Endodermal cell (in vitro differentiated cells): Measurements from ENCODE around the gene ADAMTS7. TPM values are rescaled to one million over a fixed set of nuclear protein-coding genes. Genes with fewer than 3 reads are reported as not detected.
A peak's percentile ranks its signal among the peaks of the same experiment; 100 is the strongest.

Experiments
- DNase-seq: peaks from one replicate; pipeline ENCODE4 v3.0.0-alpha.2; 2017
- H3K27ac ChIP-seq: 2 replicates; pipeline ENCODE4 v1.5.1; 2013; ENCODE audit warnings: mild to moderate bottlenecking, low read depth, low read length, moderate library complexity
- H3K27me3 ChIP-seq: 2 replicates; pipeline ENCODE4 v1.6.1; 2013; ENCODE audit warnings: mild to moderate bottlenecking, low read length, moderate library complexity; ENCODE audit not compliant: insufficient read depth, control insufficient read depth, poor library complexity, severe bottlenecking
- H3K36me3 ChIP-seq: 2 replicates; pipeline ENCODE4 v1.7.0; 2013; ENCODE audit warnings: mild to moderate bottlenecking, low read length, moderate library complexity; ENCODE audit not compliant: control insufficient read depth, insufficient read depth
- H3K4me1 ChIP-seq: one replicate; pipeline ENCODE4 v1.7.0; 2013; ENCODE audit warnings: low read length; ENCODE audit not compliant: control insufficient read depth, insufficient read depth
- H3K4me3 ChIP-seq: 2 replicates; pipeline ENCODE4 v1.5.1; 2013; ENCODE audit warnings: mild to moderate bottlenecking, low read length, moderate library complexity
- H3K9ac ChIP-seq: 2 replicates; pipeline ENCODE4 v1.6.1; 2013; ENCODE audit warnings: mild to moderate bottlenecking, low read length, moderate library complexity; ENCODE audit not compliant: poor library complexity, severe bottlenecking; ENCODE audit errors: extremely low read depth
- H3K9me3 ChIP-seq: 2 replicates; pipeline ENCODE4 v1.6.1; 2013; ENCODE audit warnings: mild to moderate bottlenecking, low read length, moderate library complexity; ENCODE audit not compliant: control insufficient read depth
- H3K27ac Mint-ChIP-seq: 2 replicates; pipeline ENCODE4 v1.8.0; 2020; ENCODE audit warnings: mixed read lengths
- H3K27me3 Mint-ChIP-seq: 2 replicates; pipeline ENCODE4 v1.8.0; 2021; ENCODE audit warnings: mild to moderate bottlenecking, mixed read lengths; ENCODE audit not compliant: insufficient read depth
- H3K36me3 Mint-ChIP-seq: 2 replicates; pipeline ENCODE4 v1.8.0; 2020; ENCODE audit warnings: low read depth, mixed read lengths
- H3K4me1 Mint-ChIP-seq: 2 replicates; pipeline ENCODE4 v1.8.0; 2020; ENCODE audit warnings: mixed read lengths
- H3K4me3 Mint-ChIP-seq: 2 replicates; pipeline ENCODE4 v1.8.0; 2020; ENCODE audit warnings: mild to moderate bottlenecking, moderate library complexity, mixed read lengths
- H3K9me3 Mint-ChIP-seq: 2 replicates; pipeline ENCODE4 v1.8.0; 2020; ENCODE audit warnings: mild to moderate bottlenecking, mixed read lengths
- CTCF ChIP-seq: fragments of 200-600 bp; sonication (generic); conservative IDR thresholded peaks from 2 replicates; pipeline ENCODE4 v1.5.0; 2021; ENCODE audit warnings: antibody characterized with exemption, mild to moderate bottlenecking
- WGBS, 2 experiments: methylation state at CpG; one replicate each; pipeline versions ENCODE4 v1.1.5 to v1.1.7; 2013; ENCODE audit warnings: missing lambda C conversion rate in 2 of 2, mixed read lengths in 1 of 2; ENCODE audit not compliant: insufficient coverage in 1 of 2, insufficient read length in 1 of 2; 5-methylcytosine and 5-hydroxymethylcytosine counted together
- total RNA-seq, 2 donors: library from RNA; stranded (reverse); fragmentation: NEBNext Ultra II Directional in 1 of 2; extraction: Animal tissue kit (Norgen Biotek cat#: 25700) in 1 of 2; gene quantifications; 2 replicates in 1 of 2; 3 replicates in 1 of 2; pipeline ENCODE4 v1.2.1, GENCODE V29; 2021

The ADAMTS7 gene
- total RNA-seq, 2 donors from 2014 or later, result 55.8 to 67.1 TPM

DNA sequence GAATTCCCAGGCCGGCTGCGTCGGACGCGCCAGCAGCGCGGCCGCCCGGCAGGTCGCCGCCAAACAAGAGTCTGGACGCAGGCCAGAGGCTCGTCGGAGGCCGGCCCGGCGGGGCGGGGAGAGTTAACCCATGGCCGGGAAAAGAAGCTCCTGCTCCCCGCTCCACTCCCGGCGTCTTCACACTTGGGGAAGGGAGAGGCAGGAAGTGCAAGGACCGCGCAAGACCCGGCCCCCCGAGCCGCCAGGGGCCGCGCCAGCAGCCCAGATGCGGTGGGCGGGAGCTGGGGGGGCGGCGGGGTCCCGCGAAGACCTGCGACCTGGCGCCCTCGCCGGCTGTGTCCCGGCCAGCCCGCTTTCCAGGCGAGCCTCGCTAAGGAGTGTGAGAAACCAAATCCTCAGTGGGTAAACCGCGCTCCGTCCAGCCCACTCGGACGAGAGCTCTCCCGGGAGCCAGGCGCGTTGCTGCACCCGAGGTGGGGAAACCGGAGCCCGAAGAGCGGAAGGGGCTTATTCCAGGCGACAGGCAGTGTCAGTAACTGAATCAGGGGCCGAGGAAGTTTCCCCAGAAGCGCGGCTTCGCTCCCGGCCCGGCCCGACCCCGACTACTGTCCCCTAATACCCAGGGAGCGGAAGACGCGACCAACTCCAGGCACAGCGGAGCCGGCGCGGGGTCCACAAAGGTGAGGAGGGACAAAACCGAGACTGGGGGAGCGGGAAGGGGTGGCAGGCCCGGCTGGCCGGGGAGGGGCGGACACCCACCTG, 721 bp downstream of the ADAMTS7 start:
- no peak for TF ChIP-seq CTCF
- peak overlapping the region; percentile 84 for H3K27ac ChIP-seq
- H3K9ac ChIP-seq, result peak overlapping the region; percentile 68
- H3K27me3 Mint-ChIP-seq, result peaks cover 24% of the 10 kb centered on the region
- DNase-seq, result peak; percentile 85
- no peaks in the 10 kb centered on the region for H3K36me3 ChIP-seq
- H3K27ac Mint-ChIP-seq, result no peak overlapping the region
- H3K4me1 Mint-ChIP-seq, result peaks cover 7% of the 10 kb centered on the region
- H3K36me3 Mint-ChIP-seq, result no peaks in the 10 kb centered on the region
- H3K4me1 ChIP-seq, result no peaks in the 10 kb centered on the region
- peak overlapping the region; percentile 78 for H3K4me3 Mint-ChIP-seq
- no peaks in the 10 kb centered on the region for H3K9me3 Mint-ChIP-seq
- peak overlapping the region; percentile 84 for H3K4me3 ChIP-seq
- 1% methylated on average over 32 to 76 of the region's 76 CpGs for WGBS, 2 experiments
- no peaks in the 10 kb centered on the region for H3K9me3 ChIP-seq
- H3K27me3 ChIP-seq, result peaks cover 11% of the 10 kb centered on the region

DNA sequence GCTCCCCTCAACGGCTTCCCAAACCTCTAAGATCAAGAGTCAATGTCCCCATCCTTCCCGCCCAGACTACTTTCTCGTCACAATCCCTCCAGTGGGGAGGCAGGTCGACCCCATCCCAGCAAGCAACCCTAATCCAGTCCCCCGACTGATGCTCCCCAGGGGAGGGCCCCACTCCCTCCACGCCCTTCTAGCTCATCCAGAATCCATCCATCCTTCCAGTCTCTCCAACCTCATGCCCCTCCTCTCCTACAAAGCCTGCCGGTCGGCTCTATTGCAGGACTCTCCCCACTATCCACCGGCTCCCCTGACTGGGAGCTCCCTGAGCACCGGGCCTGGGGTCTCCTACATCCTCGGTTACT, 1.3 kb downstream of the ADAMTS7 start:
- 31 to 47% methylated on average over 4 to 11 of the region's 11 CpGs for WGBS, 2 experiments
- Histone ChIP-seq H3K4me1 (no peaks in the 10 kb centered on the region), H3K4me3 (peak overlapping the region; percentile 84), H3K9me3 (no peaks in the 10 kb centered on the region), H3K27me3 (peaks cover 11% of the 10 kb centered on the region), H3K36me3 (no peaks in the 10 kb centered on the region), H3K27ac (no peak overlapping the region), H3K9ac (no peak overlapping the region)
- no peak for DNase-seq
- Mint-ChIP-seq H3K27me3 (peaks cover 24% of the 10 kb centered on the region), H3K4me1 (peaks cover 9% of the 10 kb centered on the region), H3K36me3 (no peaks in the 10 kb centered on the region), H3K9me3 (no peaks in the 10 kb centered on the region), H3K4me3 (peak overlapping the region; percentile 78), H3K27ac (no peak overlapping the region)
- TF ChIP-seq CTCF, result no peak

- H3K27ac Mint-ChIP-seq, result no peak overlapping the region
- peak overlapping the region; percentile 78 for H3K4me3 Mint-ChIP-seq
- H3K4me3 ChIP-seq, result no peak overlapping the region
- WGBS, 2 experiments, result 9 to 38% methylated on average over 2 of the region's 2 CpGs
- DNase-seq, result peak; percentile 81
- H3K36me3 ChIP-seq, result no peaks in the 10 kb centered on the region
- H3K36me3 Mint-ChIP-seq, result no peaks in the 10 kb centered on the region
- no peak overlapping the region for H3K27ac ChIP-seq
- peaks cover 19% of the 10 kb centered on the region for H3K4me1 Mint-ChIP-seq
- no peaks in the 10 kb centered on the region for H3K9me3 ChIP-seq
- no peaks in the 10 kb centered on the region for H3K4me1 ChIP-seq
- H3K9ac ChIP-seq, result no peak overlapping the region
- no peaks in the 10 kb centered on the region for H3K9me3 Mint-ChIP-seq
- peaks cover 11% of the 10 kb centered on the region for H3K27me3 ChIP-seq
- TF ChIP-seq CTCF, result peak; percentile 75
- peaks cover 24% of the 10 kb centered on the region for H3K27me3 Mint-ChIP-seq
These were observed 2.7 kb downstream of the ADAMTS7 start for GRCh38 chr15:78808550-78808949.
